ENCODE results near the gene PTPRR. TPM values are rescaled to one million over a fixed set of nuclear protein-coding genes. Genes with fewer than 3 reads are reported as not detected.

The PTPRR gene
- total RNA-seq, 1 donor from 2014 or later = 1.4 TPM

GRCh38 chr12:70670948-70671347, 249.6 kb downstream of the PTPRR start:
- H3K27ac ChIP-seq = no peak overlapping the region
- no peaks in the 10 kb centered on the region for H3K36me3 ChIP-seq
- no peaks in the 10 kb centered on the region for H3K27me3 ChIP-seq (ENCODE audit: low read depth)
- H3K9me3 ChIP-seq = no peaks in the 10 kb centered on the region
- ATAC-seq = no peak
- intact Hi-C loops (cut with DNase I) = no loop called here
- no peak overlapping the region for H3K4me3 ChIP-seq
- DNase-seq = no peak
- TF ChIP-seq CTCF (IDR thresholded peaks at IDR 0.05) = no peak
- H3K4me1 ChIP-seq = no peaks in the 10 kb centered on the region

- intact Hi-C loops (cut with DNase I) = no loop called here
- ATAC-seq = no peak
- Histone ChIP-seq H3K9me3 (no peaks in the 10 kb centered on the region), H3K4me3 (no peak overlapping the region), H3K4me1 (no peaks in the 10 kb centered on the region), H3K27me3 (ENCODE audit: low read depth) (no peaks in the 10 kb centered on the region), H3K36me3 (no peaks in the 10 kb centered on the region), H3K27ac (no peak overlapping the region)
- no peak for TF ChIP-seq CTCF (IDR thresholded peaks at IDR 0.05)
- DNase-seq = no peak
These were observed 253.3 kb downstream of the PTPRR start for GRCh38 chr12:70667253-70667652.

- intact Hi-C loops (cut with DNase I) = no loop called here
- Histone ChIP-seq H3K4me1 (no peaks in the 10 kb centered on the region), H3K27me3 (ENCODE audit: low read depth) (no peaks in the 10 kb centered on the region), H3K27ac (no peak overlapping the region), H3K4me3 (no peak overlapping the region), H3K36me3 (no peaks in the 10 kb centered on the region), H3K9me3 (no peaks in the 10 kb centered on the region)
- TF ChIP-seq CTCF (IDR thresholded peaks at IDR 0.05) = no peak
- DNase-seq = no peak
- no peak for ATAC-seq
These were observed 254.2 kb downstream of the PTPRR start for GRCh38 chr12:70666364-70666763.

GRCh38 chr12:70664465-70664881, 256.1 kb downstream of the PTPRR start:
- TF ChIP-seq CTCF (IDR thresholded peaks at IDR 0.05) = no peak
- no peak overlapping the region for H3K4me3 ChIP-seq
- no peaks in the 10 kb centered on the region for H3K27me3 ChIP-seq (ENCODE audit: low read depth)
- H3K27ac ChIP-seq = no peak overlapping the region
- DNase-seq (no peak), ATAC-seq (no peak)
- H3K9me3 ChIP-seq = no peaks in the 10 kb centered on the region
- H3K4me1 ChIP-seq = peaks cover 6% of the 10 kb centered on the region
- no peaks in the 10 kb centered on the region for H3K36me3 ChIP-seq
- intact Hi-C loops (cut with DNase I) = no loop called here

- ATAC-seq (no peak), DNase-seq (no peak)
- Histone ChIP-seq H3K9me3 (no peaks in the 10 kb centered on the region), H3K4me3 (no peak overlapping the region), H3K4me1 (peaks cover 6% of the 10 kb centered on the region), H3K27me3 (ENCODE audit: low read depth) (no peaks in the 10 kb centered on the region), H3K27ac (no peak overlapping the region), H3K36me3 (no peaks in the 10 kb centered on the region)
- intact Hi-C loops (cut with DNase I) = no loop called here
- no peak for TF ChIP-seq CTCF (IDR thresholded peaks at IDR 0.05)
These were observed 256.7 kb downstream of the PTPRR start for GRCh38 chr12:70663838-70664237.
